Heart left ventricle (tissue), 13 donors: ENCODE results near the gene TENT5C.

Experiments used
- POLR2A ChIP-seq, 2 donors: fragments of 450-650 bp; IDR thresholded peaks; one replicate each; pipeline ENCODE4 v1.6.1; 2017; ENCODE audit warnings: antibody characterized with exemption in 2 of 2, mild to moderate bottlenecking in 2 of 2, moderate library complexity in 2 of 2
- TF ChIP-seq, protein P1 (sequence below), 12 donors: fragments of 200-600 bp; sonication (generic) in 4 of 12; IDR thresholded peaks; one replicate each; pipeline versions ENCODE4 v1.5.0 to v1.8.0; 2018 to 2022; ENCODE audit warnings: antibody characterized with exemption in 12 of 12, mild to moderate bottlenecking in 5 of 12
- donor health status: ischemic (EF 13 %, LVEDD 7.1; RV severe dilation, severe dysfunction).
- donor health status: DM: no; HTN: yes; CAD: no.
- donor health status: DM: no; HTN: no; CAD: no.
- donor health status: ischemic (EF 25% LVEDD 6.9; RV normal size, moderate dysfunction).
- donor health status: ischemic (EF 25% LVEDD 5.7; RV mildly dilated, moderate dysfunction).
- donor health status: ischemic (EF 35%, LVEDD 5.7; RV mildly dilated, moderate dysfunction).
- donor health status: nonischemic (EF 11% LVEDD 7.7; RV severe dilation, severe dysfunction).
- donor health status: DM: yes; HTN: yes; CAD: no.
- donor health status: PGD.
- donor health status: ischemic (EF 29% LVEDD 5.4; RV normal size, mild dysfunction).
- donor health status: nonischemic (EF 23%, LVEDD 6.1; RV moderate dilation, normal function).

- TF ChIP-seq, protein P1, sequence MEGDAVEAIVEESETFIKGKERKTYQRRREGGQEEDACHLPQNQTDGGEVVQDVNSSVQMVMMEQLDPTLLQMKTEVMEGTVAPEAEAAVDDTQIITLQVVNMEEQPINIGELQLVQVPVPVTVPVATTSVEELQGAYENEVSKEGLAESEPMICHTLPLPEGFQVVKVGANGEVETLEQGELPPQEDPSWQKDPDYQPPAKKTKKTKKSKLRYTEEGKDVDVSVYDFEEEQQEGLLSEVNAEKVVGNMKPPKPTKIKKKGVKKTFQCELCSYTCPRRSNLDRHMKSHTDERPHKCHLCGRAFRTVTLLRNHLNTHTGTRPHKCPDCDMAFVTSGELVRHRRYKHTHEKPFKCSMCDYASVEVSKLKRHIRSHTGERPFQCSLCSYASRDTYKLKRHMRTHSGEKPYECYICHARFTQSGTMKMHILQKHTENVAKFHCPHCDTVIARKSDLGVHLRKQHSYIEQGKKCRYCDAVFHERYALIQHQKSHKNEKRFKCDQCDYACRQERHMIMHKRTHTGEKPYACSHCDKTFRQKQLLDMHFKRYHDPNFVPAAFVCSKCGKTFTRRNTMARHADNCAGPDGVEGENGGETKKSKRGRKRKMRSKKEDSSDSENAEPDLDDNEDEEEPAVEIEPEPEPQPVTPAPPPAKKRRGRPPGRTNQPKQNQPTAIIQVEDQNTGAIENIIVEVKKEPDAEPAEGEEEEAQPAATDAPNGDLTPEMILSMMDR (IDR thresholded peaks at IDR 0.05) = no peak
- no peak for TF ChIP-seq POLR2A (IDR thresholded peaks at IDR 0.05)
These were observed 17.3 kb downstream of the TENT5C start for GRCh38 chr1:117623141-117623540.
